HG03520 (cell line): Measurements from ENCODE around the gene MYLIP.

ENCODE experiments used
- ATAC-seq: cut with Tn5 transposase; IDR thresholded peaks from one replicate; pipeline ENCODE4 v1.9.1; 2021; ENCODE audit warnings: mild to moderate bottlenecking, moderate library complexity; ENCODE audit not compliant: unreplicated experiment

Gene MYLIP

GRCh38 chr6:16137451-16137801 is 8.5 kb downstream of the MYLIP start:
- ATAC-seq = no peak

GRCh38 chr6:16139556-16139955 is 10.7 kb downstream of the MYLIP start:
- ATAC-seq = no peak

- no peak for ATAC-seq
Observed at GRCh38 chr6:16140607-16141006, 11.7 kb downstream of the MYLIP start.

- ATAC-seq = no peak
Observed at GRCh38 chr6:16141514-16141913, 12.6 kb downstream of the MYLIP start.

GRCh38 chr6:16145038-16145437 is 16.2 kb downstream of the MYLIP start:
- ATAC-seq = no peak

- ATAC-seq = no peak
Observed at GRCh38 chr6:16146028-16146427, 17.1 kb downstream of the MYLIP start.

- no peak for ATAC-seq
Observed at GRCh38 chr6:16146527-16146955, 17.7 kb downstream of the MYLIP start.

GRCh38 chr6:16148498-16148897 is 19.6 kb downstream of the MYLIP start:
- no peak for ATAC-seq

- no peak for ATAC-seq
Observed at GRCh38 chr6:16149305-16149704, 20.4 kb downstream of the MYLIP start.

- ATAC-seq = no peak
Observed at GRCh38 chr6:16150098-16150497, 21.2 kb downstream of the MYLIP start.

GRCh38 chr6:16153211-16153820 is 24.4 kb downstream of the MYLIP start:
- ATAC-seq = no peak

- ATAC-seq = no peak
Observed at GRCh38 chr6:16154904-16155303, 26.0 kb downstream of the MYLIP start.

GRCh38 chr6:16157492-16157891 is 28.6 kb downstream of the MYLIP start:
- no peak for ATAC-seq

GRCh38 chr6:16157909-16158308 is 29.0 kb downstream of the MYLIP start:
- ATAC-seq = no peak

GRCh38 chr6:16158943-16159557 is 30.2 kb downstream of the MYLIP start:
- ATAC-seq = no peak

- no peak for ATAC-seq
Observed at GRCh38 chr6:16160794-16161193, 31.9 kb downstream of the MYLIP start.

- no peak for ATAC-seq
Observed at GRCh38 chr6:16162003-16162402, 33.1 kb downstream of the MYLIP start.

GRCh38 chr6:16163066-16163465 is 34.2 kb downstream of the MYLIP start:
- no peak for ATAC-seq

GRCh38 chr6:16163535-16164300 is 34.8 kb downstream of the MYLIP start:
- no peak for ATAC-seq

- no peak for ATAC-seq
Observed at GRCh38 chr6:16165641-16166040, 36.8 kb downstream of the MYLIP start.

GRCh38 chr6:16166871-16167608 is 38.2 kb downstream of the MYLIP start:
- ATAC-seq = no peak

GRCh38 chr6:16168121-16168520 is 39.2 kb downstream of the MYLIP start:
- no peak for ATAC-seq
